H1 (cell line): ENCODE data around the gene CUL2. TPM values are rescaled to one million over a fixed set of nuclear protein-coding genes. Genes with fewer than 3 reads are reported as not detected.
"Not testable (repeated sequence)": the region's sequence is repeated elsewhere in the genome, so short reads cannot be mapped to it uniquely, and the experiment has no call there.

Experiments used
- CTCF ChIA-PET: fragments of 300-600 bp; sonication (Branson Sonifier 250); formaldehyde crosslinking; loops from one replicate; lab custom pipeline; 2021; ENCODE audit not compliant: partially characterized antibody; lab: Charles Lee
- POLR2A ChIA-PET: fragments of 300-600 bp; sonication (Branson Sonifier 250); formaldehyde crosslinking; loops from one replicate; lab custom pipeline; 2021; ENCODE audit warnings: inconsistent platforms; ENCODE audit not compliant: partially characterized antibody; lab: Charles Lee
- DNase-seq, 2 experiments: peaks; one replicate each; pipeline versions ENCODE4 v3.0.0 to v3.0.0-alpha.2; 2010 to 2022; ENCODE audit warnings: low spot score in 2 of 2, low read depth in 1 of 2, mixed read lengths in 1 of 2
- FAIRE-seq: peaks from 2 replicates; lab custom pipeline; 2011; peaks lifted over from hg19 to GRCh38; lab: Jason Lieb, UNC
- H2AFZ ChIP-seq: 2 replicates; pipeline ENCODE4 v1.8.1; 2012; ENCODE audit warnings: low read length, inconsistent platforms
- H2AK5ac ChIP-seq: 2 replicates; pipeline ENCODE4 v1.6.1; 2013; ENCODE audit warnings: low read depth, low read length
- H2BK120ac ChIP-seq: replicated peaks from 2 replicates; pipeline ENCODE3; 2013; ENCODE audit warnings: low read depth, low read length, inconsistent platforms
- H2BK12ac ChIP-seq: 2 replicates; pipeline ENCODE4 v1.6.1; 2013; ENCODE audit warnings: low read depth, low read length
- H2BK15ac ChIP-seq: 2 replicates; pipeline ENCODE4 v1.6.1; 2013; ENCODE audit warnings: low read length
- H2BK20ac ChIP-seq: 2 replicates; pipeline ENCODE4 v1.6.1; 2013; ENCODE audit warnings: low read length
- H2BK5ac ChIP-seq: 2 replicates; pipeline ENCODE4 v1.6.1; 2013; ENCODE audit warnings: low read depth, low read length
- H3K14ac ChIP-seq: 2 replicates; pipeline ENCODE4 v1.6.1; 2013; ENCODE audit warnings: inconsistent platforms; ENCODE audit not compliant: insufficient read length
- H3K18ac ChIP-seq: 2 replicates; pipeline ENCODE4 v1.6.1; 2013; ENCODE audit warnings: low read length; ENCODE audit errors: extremely low read depth
- H3K23ac ChIP-seq: 2 replicates; pipeline ENCODE4 v1.6.1; 2013; ENCODE audit warnings: inconsistent platforms; ENCODE audit not compliant: insufficient read length
- H3K23me2 ChIP-seq: 2 replicates; pipeline ENCODE4 v1.6.1; 2013; ENCODE audit warnings: low read depth, low read length
- H3K27ac ChIP-seq: 2 replicates; pipeline ENCODE4 v1.6.1; 2011; ENCODE audit warnings: low read depth, low read length, inconsistent platforms
- H3K27me3 ChIP-seq, 4 experiments: replicated peaks in 1 of 4; 1 replicate in 1 of 4; 2 replicates in 3 of 4; pipeline versions ENCODE4 v1.6.1 to v1.8.1; 2011 to 2013; ENCODE audit warnings: low read length in 3 of 4, mild to moderate bottlenecking in 3 of 4, inconsistent platforms in 2 of 4, mixed read lengths in 2 of 4, moderate library complexity in 1 of 4; ENCODE audit not compliant: control insufficient read depth in 3 of 4, insufficient read depth in 3 of 4; ENCODE audit errors: extremely low read depth in 1 of 4
- H3K36me3 ChIP-seq, 4 experiments: 2 replicates each; pipeline versions ENCODE4 v1.6.1 to v1.8.1; 2011 to 2013; ENCODE audit warnings: mild to moderate bottlenecking in 4 of 4, low read length in 3 of 4, moderate library complexity in 2 of 4, control low read depth in 1 of 4, inconsistent platforms in 1 of 4; ENCODE audit not compliant: insufficient read depth in 4 of 4, control insufficient read depth in 2 of 4
- H3K4ac ChIP-seq: replicated peaks from 2 replicates; pipeline ENCODE3; 2013; ENCODE audit warnings: low read length, low read depth, mixed read lengths, inconsistent platforms; ENCODE audit not compliant: insufficient read length
- H3K4me1 ChIP-seq, 4 experiments: replicated peaks in 1 of 4; 1 replicate in 1 of 4; 2 replicates in 3 of 4; pipeline versions ENCODE4 v1.6.1 to v1.8.1; 2011 to 2013; ENCODE audit warnings: low read length in 3 of 4, inconsistent platforms in 2 of 4, mixed read lengths in 1 of 4; ENCODE audit not compliant: insufficient read depth in 4 of 4, control insufficient read depth in 3 of 4
- H3K4me2 ChIP-seq, 2 experiments: 2 replicates each; pipeline versions ENCODE4 v1.6.1 to v1.8.1; 2011 to 2013; ENCODE audit warnings: low read depth in 2 of 2, low read length in 2 of 2, control low read depth in 1 of 2, inconsistent platforms in 1 of 2, mild to moderate bottlenecking in 1 of 2; ENCODE audit not compliant: insufficient read depth in 1 of 2
- H3K4me3 ChIP-seq, 4 experiments: fragments of 200-600, 300-600 bp in 1 of 4; sonication (generic), shearing (Covaris generic), sonication (Bioruptor Twin) in 1 of 4; 2 replicates each; pipeline versions ENCODE4 v1.5.1 to v1.8.1; 2011 to 2016; ENCODE audit warnings: low read length in 4 of 4, low read depth in 3 of 4, control low read depth in 2 of 4, inconsistent platforms in 2 of 4, mild to moderate bottlenecking in 2 of 4, mixed read lengths in 1 of 4, moderate library complexity in 1 of 4; ENCODE audit not compliant: insufficient read depth in 2 of 4; ENCODE audit errors: extremely low read depth in 1 of 4
- H3K56ac ChIP-seq: replicated peaks from 2 replicates; pipeline ENCODE3; 2013; ENCODE audit warnings: low read depth, mild to moderate bottlenecking, mixed read lengths, low read length, inconsistent platforms; ENCODE audit not compliant: insufficient read length
- H3K79me1 ChIP-seq: 2 replicates; pipeline ENCODE4 v1.6.1; 2013; ENCODE audit warnings: low read depth, low read length, control low read depth
- H3K79me2 ChIP-seq, 2 experiments: 2 replicates each; pipeline versions ENCODE4 v1.6.1 to v1.8.1; 2012 to 2013; ENCODE audit warnings: low read length in 2 of 2, mild to moderate bottlenecking in 2 of 2, inconsistent platforms in 1 of 2; ENCODE audit not compliant: insufficient read depth in 2 of 2, control insufficient read depth in 1 of 2
- H3K9ac ChIP-seq, 4 experiments: replicated peaks in 1 of 4; 1 replicate in 1 of 4; 2 replicates in 3 of 4; pipeline versions ENCODE4 v1.6.1 to v1.8.1; 2011 to 2013; ENCODE audit warnings: low read depth in 3 of 4, low read length in 3 of 4, control low read depth in 2 of 4, mild to moderate bottlenecking in 2 of 4, moderate library complexity in 2 of 4, inconsistent platforms in 1 of 4; ENCODE audit errors: extremely low read depth in 1 of 4
- H3K9me3 ChIP-seq, 2 experiments: 2 replicates each; pipeline versions ENCODE4 v1.6.1 to v1.8.1; 2012 to 2013; ENCODE audit warnings: mild to moderate bottlenecking in 2 of 2, moderate library complexity in 2 of 2, control low read depth in 1 of 2, inconsistent platforms in 1 of 2, low read depth in 1 of 2, low read length in 1 of 2, mixed read lengths in 1 of 2; ENCODE audit not compliant: insufficient read depth in 2 of 2
- H4K20me1 ChIP-seq, 2 experiments: replicated peaks in 1 of 2; 2 replicates each; pipeline versions ENCODE3 to v1.8.1; 2011 to 2013; ENCODE audit warnings: inconsistent platforms in 2 of 2, low read length in 2 of 2, mild to moderate bottlenecking in 1 of 2; ENCODE audit not compliant: insufficient read depth in 2 of 2, control insufficient read depth in 1 of 2
- H4K5ac ChIP-seq: 2 replicates; pipeline ENCODE4 v1.6.1; 2013; ENCODE audit warnings: low read length, low read depth, mixed read lengths, inconsistent platforms; ENCODE audit not compliant: insufficient read length
- H4K8ac ChIP-seq: 2 replicates; pipeline ENCODE4 v1.8.0; 2013; ENCODE audit warnings: mild to moderate bottlenecking, moderate library complexity, low read length, inconsistent platforms; ENCODE audit not compliant: insufficient read depth; ENCODE audit errors: extremely low read depth
- H4K91ac ChIP-seq: replicated peaks from 2 replicates; pipeline ENCODE3; 2013; ENCODE audit warnings: low read length, mixed read lengths, inconsistent platforms; ENCODE audit not compliant: insufficient read length
- WGBS, 2 experiments: shearing (Covaris generic) in 1 of 2; methylation state at CpG; one replicate each; pipeline versions ENCODE4 v1.1.6 to v1.1.7; 2013 to 2015; ENCODE audit warnings: low lambda C conversion rate in 2 of 2, mixed read lengths in 2 of 2, inconsistent platforms in 1 of 2, low coverage in 1 of 2, missing lambda C conversion rate in 1 of 2; ENCODE audit not compliant: insufficient replicate concordance in 2 of 2, insufficient coverage in 1 of 2, insufficient read length in 1 of 2; ENCODE audit errors: extremely low coverage in 1 of 2, missing lambda C conversion rate in 1 of 2; 5-methylcytosine and 5-hydroxymethylcytosine counted together
- polyA plus RNA-seq, 7 experiments: library from polyadenylated mRNA; depleted of rRNA in 3 of 7; stranded (reverse) in 5 of 7; unstranded in 2 of 7; fragments of >200 nt in 5 of 7; fragments of 200-250 nt in 2 of 7; gene quantifications; 1 replicate in 5 of 7; 2 replicates in 1 of 7; 4 replicates in 1 of 7; pipeline versions ENCODE4 v1.2.1 to v1.2.3, GENCODE V29; 2011 to 2013; ENCODE audit warnings: missing spikeins in 2 of 7, mixed read lengths in 2 of 7
- total RNA-seq: library from RNA; stranded (reverse); fragmentation: NEBNext Ultra II Directional; extraction: Animal tissue kit (Norgen Biotek cat#: 25700); gene quantifications from 2 replicates; pipeline ENCODE4 v1.2.1, GENCODE V29; 2021

Gene CUL2
- total and polyA plus RNA-seq, 2 of the 8 experiments (the other 6 are each of a cell fraction or from before 2014, with no cell fraction given) = 10.2 to 43.1 TPM

- DNase-seq, H3K36me3 ChIP-seq, H4K5ac ChIP-seq, H3K4ac ChIP-seq, H3K18ac ChIP-seq, H3K27ac ChIP-seq, H2BK15ac ChIP-seq, H2BK20ac ChIP-seq, POLR2A ChIA-PET, H3K9me3 ChIP-seq, CTCF ChIA-PET, H4K20me1 ChIP-seq, FAIRE-seq, H2BK12ac ChIP-seq, H4K8ac ChIP-seq, H2BK120ac ChIP-seq, H3K9ac ChIP-seq, H3K23ac ChIP-seq, H2AK5ac ChIP-seq, H3K23me2 ChIP-seq, H2AFZ ChIP-seq, H2BK5ac ChIP-seq, H3K4me2 ChIP-seq, H4K91ac ChIP-seq, H3K4me1 ChIP-seq, H3K79me1 ChIP-seq, H3K79me2 ChIP-seq, H3K27me3 ChIP-seq, H3K56ac ChIP-seq, H3K4me3 ChIP-seq, H3K14ac ChIP-seq: not testable (repeated sequence)
- WGBS, 2 experiments = 87% methylated on average over 1 of the region's 1 CpG; no CpG with 5 or more reads in 1 of the 2 experiments
Observed at GRCh38 chr10:34991117-34991516, 99.0 kb downstream of the CUL2 start.
